GM23338 (cell line): ENCODE measurements around the gene RASEF. TPM values are rescaled to one million over a fixed set of nuclear protein-coding genes. Genes with fewer than 3 reads are reported as not detected.

ENCODE experiments used
- ATAC-seq: fragments of 200-7000 bp; cut with Tn5 transposase; 3 replicates; pipeline ENCODE4 v1.9.1; 2020
- DNase-seq: peaks from one replicate; pipeline ENCODE4 v3.0.0-alpha.2; 2015; ENCODE audit warnings: low spot score
- H2AFZ ChIP-seq: fragments of 200-600 bp; sonication (generic); 2 replicates; pipeline ENCODE4 v1.8.0; 2016; ENCODE audit warnings: antibody characterized with exemption, mild to moderate bottlenecking, moderate library complexity
- H3F3A ChIP-seq: fragments of 200-600 bp; sonication (generic); replicated peaks from 2 replicates; pipeline ENCODE4 v1.8.0; 2017; ENCODE audit warnings: antibody characterized with exemption, mixed run types, low read depth
- H3K27ac ChIP-seq: fragments of 200-600 bp; sonication (generic); 2 replicates; pipeline ENCODE4 v1.6.1; 2016; ENCODE audit warnings: low read depth
- H3K27me3 ChIP-seq: fragments of 200-600 bp; sonication (generic); 2 replicates; pipeline ENCODE4 v1.8.0; 2016; ENCODE audit warnings: mild to moderate bottlenecking, mixed run types, moderate library complexity; ENCODE audit not compliant: insufficient read depth
- H3K36me3 ChIP-seq: fragments of 200-600 bp; sonication (generic); 2 replicates; pipeline ENCODE4 v1.8.0; 2016; ENCODE audit warnings: mild to moderate bottlenecking; ENCODE audit not compliant: insufficient read depth
- H3K4me1 ChIP-seq: fragments of 200-600 bp; sonication (generic); 2 replicates; pipeline ENCODE4 v1.8.0; 2016; ENCODE audit warnings: mild to moderate bottlenecking, moderate library complexity; ENCODE audit not compliant: insufficient read depth
- H3K4me2 ChIP-seq: fragments of 200-600 bp; sonication (generic); 2 replicates; pipeline ENCODE4 v1.7.1; 2017; ENCODE audit warnings: mixed run types
- H3K4me3 ChIP-seq: fragments of 200-600 bp; sonication (generic); 2 replicates; pipeline ENCODE4 v1.6.1; 2016; ENCODE audit warnings: mixed run types
- H3K79me2 ChIP-seq: fragments of 200-600 bp; sonication (generic); replicated peaks from 2 replicates; pipeline ENCODE4 v1.8.0; 2017; ENCODE audit warnings: mild to moderate bottlenecking; ENCODE audit not compliant: insufficient read depth
- H3K9me2 ChIP-seq: fragments of 200-600 bp; sonication (generic); 2 replicates; pipeline ENCODE4 v1.8.0; 2017; ENCODE audit not compliant: insufficient read depth
- H4K20me1 ChIP-seq: fragments of 200-600 bp; sonication (generic); replicated peaks from 2 replicates; pipeline ENCODE4 v1.8.0; 2017; ENCODE audit warnings: mild to moderate bottlenecking; ENCODE audit not compliant: insufficient read depth
- H3K27ac Mint-ChIP-seq: 2 replicates; pipeline ENCODE4 v1.8.0; 2020; ENCODE audit warnings: inconsistent platforms, mild to moderate bottlenecking, moderate library complexity, mixed read lengths
- H3K27me3 Mint-ChIP-seq: 3 replicates; pipeline ENCODE4 v1.8.0; 2022; ENCODE audit warnings: low read depth, mild to moderate bottlenecking, moderate library complexity, mixed read lengths, inconsistent platforms; ENCODE audit not compliant: insufficient read depth, poor library complexity
- H3K36me3 Mint-ChIP-seq: 3 replicates; pipeline ENCODE4 v1.8.0; 2021; ENCODE audit warnings: low read depth, mild to moderate bottlenecking, inconsistent platforms, moderate library complexity, mixed read lengths
- H3K4me1 Mint-ChIP-seq: 3 replicates; pipeline ENCODE4 v1.8.0; 2020; ENCODE audit warnings: mild to moderate bottlenecking, inconsistent platforms, mixed read lengths
- H3K4me3 Mint-ChIP-seq: 3 replicates; pipeline ENCODE4 v1.8.0; 2021; ENCODE audit warnings: moderate library complexity, mild to moderate bottlenecking, inconsistent platforms, mixed read lengths
- H3K9me3 Mint-ChIP-seq: 3 replicates; pipeline ENCODE4 v1.8.0; 2020; ENCODE audit warnings: moderate library complexity, mild to moderate bottlenecking, inconsistent platforms, mixed read lengths
- CREB1 ChIP-seq: fragments of 250-450 bp; sonication (Bioruptor Pico); IDR thresholded peaks from 2 replicates; pipeline ENCODE4 v1.5.0; 2020; ENCODE audit warnings: low read depth, mild to moderate bottlenecking, moderate library complexity
- EZH2 ChIP-seq: fragments of 200-600 bp; sonication (generic); IDR thresholded peaks from one replicate; pipeline ENCODE4 v1.8.0; 2017; ENCODE audit warnings: antibody characterized with exemption, mild to moderate bottlenecking, low read depth; ENCODE audit not compliant: unreplicated experiment
- EZH2phosphoT487 ChIP-seq: fragments of 200-600 bp; sonication (generic); IDR thresholded peaks from one replicate; pipeline ENCODE4 v1.8.1; 2018; ENCODE audit warnings: antibody characterized with exemption; ENCODE audit not compliant: unreplicated experiment
- JUNB ChIP-seq: IDR thresholded peaks from one replicate; pipeline ENCODE4 v1.6.1; 2016; ENCODE audit warnings: antibody characterized with exemption; ENCODE audit not compliant: unreplicated experiment
- NANOG ChIP-seq: IDR thresholded peaks from 2 replicates; pipeline ENCODE4 v1.6.1; 2016; ENCODE audit warnings: antibody characterized with exemption, borderline replicate concordance
- POLR2AphosphoS5 ChIP-seq: IDR thresholded peaks from 2 replicates; pipeline ENCODE4 v1.6.1; 2016; ENCODE audit warnings: antibody characterized with exemption, low read depth
- STAT1 ChIP-seq: IDR thresholded peaks from one replicate; pipeline ENCODE4 v1.6.1; 2016; ENCODE audit warnings: antibody characterized with exemption; ENCODE audit not compliant: unreplicated experiment
- ZNF114 ChIP-seq: fragments of 250-450 bp; sonication (Bioruptor Pico); IDR thresholded peaks from 2 replicates; pipeline ENCODE4 v1.5.0; 2020; ENCODE audit warnings: mild to moderate bottlenecking, moderate library complexity
- ZNF331 ChIP-seq: fragments of 250-450 bp; sonication (Bioruptor Pico); IDR thresholded peaks from 2 replicates; pipeline ENCODE4 v1.5.0; 2020; ENCODE audit warnings: low read depth, mild to moderate bottlenecking, moderate library complexity
- polyA plus RNA-seq: library from polyadenylated mRNA; unstranded; fragments of >200 nt; fragmentation: Nextera tagmentation; extraction: Ambion mirVana; gene quantifications from 2 replicates; pipeline ENCODE4 v1.2.1, GENCODE V29; 2016
- total RNA-seq: library from RNA; depleted of rRNA; stranded (reverse); fragments of >200 nt; shearing (Covaris generic); gene quantifications from 2 replicates; pipeline ENCODE4 v1.2.3, GENCODE V29; 2014
- TF ChIP-seq, protein P1 (sequence below): IDR thresholded peaks from one replicate; pipeline ENCODE4 v1.6.1; 2018; ENCODE audit warnings: antibody characterized with exemption; ENCODE audit not compliant: unreplicated experiment
- TF ChIP-seq, protein P2 (sequence below), 2 experiments: fragments of 200-600 bp in 1 of 2; sonication (generic) in 1 of 2; conservative IDR thresholded peaks; 2 replicates each; pipeline versions ENCODE4 v1.5.1 to v1.6.1; 2016 to 2017; ENCODE audit warnings: antibody characterized with exemption in 2 of 2, low read depth in 2 of 2, mild to moderate bottlenecking in 2 of 2, moderate library complexity in 1 of 2
- TF ChIP-seq, protein P3 (sequence below): IDR thresholded peaks from 2 replicates; pipeline ENCODE4 v1.6.1; 2016; ENCODE audit warnings: antibody characterized with exemption
- TF ChIP-seq, protein P4 (sequence below): fragments of 250-450 bp; sonication (Bioruptor Pico); IDR thresholded peaks from 2 replicates; pipeline ENCODE4 v1.5.0; 2020; ENCODE audit warnings: mild to moderate bottlenecking, moderate library complexity

Gene RASEF
- total and polyA plus RNA-seq, 2 experiments from 2014 or later: 3.6 to 10.4 TPM

DNA sequence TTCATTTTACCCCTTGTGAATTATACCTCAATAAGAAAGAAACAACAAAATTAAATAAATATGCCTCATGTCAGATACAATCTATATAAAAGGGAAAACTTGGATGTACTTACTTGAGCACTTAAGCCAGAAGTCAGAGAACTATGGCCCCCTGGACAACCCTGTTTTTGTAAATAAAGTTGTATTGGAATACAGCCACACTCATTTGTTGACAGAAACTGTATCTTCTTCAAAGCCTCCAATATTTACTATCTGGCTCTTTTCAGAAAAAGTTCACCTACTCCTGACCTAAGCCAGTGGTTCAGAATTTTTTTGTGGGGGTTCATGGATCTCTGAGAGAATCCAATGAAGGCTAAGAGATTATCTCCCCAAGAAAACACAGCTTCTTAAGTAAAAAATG, 45.3 kb upstream of the RASEF start:
- H3K27ac ChIP-seq: no peak overlapping the region
- H3K79me2 ChIP-seq: no peaks in the 10 kb centered on the region
- H3K27me3 ChIP-seq: no peaks in the 10 kb centered on the region
- Mint-ChIP-seq H3K9me3 (peaks cover 5% of the 10 kb centered on the region), H3K36me3 (peaks cover 1% of the 10 kb centered on the region; the same call in 2 of the 3 replicates), H3K4me1 (peaks cover 2% of the 10 kb centered on the region; the same call in 1 of the 3 replicates), H3K27me3 (no peaks in the 10 kb centered on the region), H3K4me3 (no peak overlapping the region), H3K27ac (no peak overlapping the region)
- peaks cover 8% of the 10 kb centered on the region; the same call in 1 of the 2 replicates for H3K9me2 ChIP-seq
- H4K20me1 ChIP-seq: no peaks in the 10 kb centered on the region
- H3K4me3 ChIP-seq: no peak overlapping the region
- no peak for DNase-seq
- H3K4me2 ChIP-seq: no peak overlapping the region
- H3K36me3 ChIP-seq: no peaks in the 10 kb centered on the region
- no peaks in the 10 kb centered on the region for H3F3A ChIP-seq
- TF ChIP-seq POLR2AphosphoS5 (no peak), EZH2phosphoT487 (no peak), ZNF331 (CRISPR knock-in tag) (no peak), ZNF114 (CRISPR knock-in tag) (no peak), JUNB (no peak), CREB1 (CRISPR knock-in tag) (no peak), NANOG (no peak), STAT1 (no peak), EZH2 (no peak)
- TF ChIP-seq, protein P1, sequence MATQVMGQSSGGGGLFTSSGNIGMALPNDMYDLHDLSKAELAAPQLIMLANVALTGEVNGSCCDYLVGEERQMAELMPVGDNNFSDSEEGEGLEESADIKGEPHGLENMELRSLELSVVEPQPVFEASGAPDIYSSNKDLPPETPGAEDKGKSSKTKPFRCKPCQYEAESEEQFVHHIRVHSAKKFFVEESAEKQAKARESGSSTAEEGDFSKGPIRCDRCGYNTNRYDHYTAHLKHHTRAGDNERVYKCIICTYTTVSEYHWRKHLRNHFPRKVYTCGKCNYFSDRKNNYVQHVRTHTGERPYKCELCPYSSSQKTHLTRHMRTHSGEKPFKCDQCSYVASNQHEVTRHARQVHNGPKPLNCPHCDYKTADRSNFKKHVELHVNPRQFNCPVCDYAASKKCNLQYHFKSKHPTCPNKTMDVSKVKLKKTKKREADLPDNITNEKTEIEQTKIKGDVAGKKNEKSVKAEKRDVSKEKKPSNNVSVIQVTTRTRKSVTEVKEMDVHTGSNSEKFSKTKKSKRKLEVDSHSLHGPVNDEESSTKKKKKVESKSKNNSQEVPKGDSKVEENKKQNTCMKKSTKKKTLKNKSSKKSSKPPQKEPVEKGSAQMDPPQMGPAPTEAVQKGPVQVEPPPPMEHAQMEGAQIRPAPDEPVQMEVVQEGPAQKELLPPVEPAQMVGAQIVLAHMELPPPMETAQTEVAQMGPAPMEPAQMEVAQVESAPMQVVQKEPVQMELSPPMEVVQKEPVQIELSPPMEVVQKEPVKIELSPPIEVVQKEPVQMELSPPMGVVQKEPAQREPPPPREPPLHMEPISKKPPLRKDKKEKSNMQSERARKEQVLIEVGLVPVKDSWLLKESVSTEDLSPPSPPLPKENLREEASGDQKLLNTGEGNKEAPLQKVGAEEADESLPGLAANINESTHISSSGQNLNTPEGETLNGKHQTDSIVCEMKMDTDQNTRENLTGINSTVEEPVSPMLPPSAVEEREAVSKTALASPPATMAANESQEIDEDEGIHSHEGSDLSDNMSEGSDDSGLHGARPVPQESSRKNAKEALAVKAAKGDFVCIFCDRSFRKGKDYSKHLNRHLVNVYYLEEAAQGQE: no peak
- TF ChIP-seq, protein P2, sequence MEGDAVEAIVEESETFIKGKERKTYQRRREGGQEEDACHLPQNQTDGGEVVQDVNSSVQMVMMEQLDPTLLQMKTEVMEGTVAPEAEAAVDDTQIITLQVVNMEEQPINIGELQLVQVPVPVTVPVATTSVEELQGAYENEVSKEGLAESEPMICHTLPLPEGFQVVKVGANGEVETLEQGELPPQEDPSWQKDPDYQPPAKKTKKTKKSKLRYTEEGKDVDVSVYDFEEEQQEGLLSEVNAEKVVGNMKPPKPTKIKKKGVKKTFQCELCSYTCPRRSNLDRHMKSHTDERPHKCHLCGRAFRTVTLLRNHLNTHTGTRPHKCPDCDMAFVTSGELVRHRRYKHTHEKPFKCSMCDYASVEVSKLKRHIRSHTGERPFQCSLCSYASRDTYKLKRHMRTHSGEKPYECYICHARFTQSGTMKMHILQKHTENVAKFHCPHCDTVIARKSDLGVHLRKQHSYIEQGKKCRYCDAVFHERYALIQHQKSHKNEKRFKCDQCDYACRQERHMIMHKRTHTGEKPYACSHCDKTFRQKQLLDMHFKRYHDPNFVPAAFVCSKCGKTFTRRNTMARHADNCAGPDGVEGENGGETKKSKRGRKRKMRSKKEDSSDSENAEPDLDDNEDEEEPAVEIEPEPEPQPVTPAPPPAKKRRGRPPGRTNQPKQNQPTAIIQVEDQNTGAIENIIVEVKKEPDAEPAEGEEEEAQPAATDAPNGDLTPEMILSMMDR (conservative IDR thresholded peaks at IDR 0.05; ENCODE audit: low read depth in 2 of 2): no peak
- TF ChIP-seq, protein P3, sequence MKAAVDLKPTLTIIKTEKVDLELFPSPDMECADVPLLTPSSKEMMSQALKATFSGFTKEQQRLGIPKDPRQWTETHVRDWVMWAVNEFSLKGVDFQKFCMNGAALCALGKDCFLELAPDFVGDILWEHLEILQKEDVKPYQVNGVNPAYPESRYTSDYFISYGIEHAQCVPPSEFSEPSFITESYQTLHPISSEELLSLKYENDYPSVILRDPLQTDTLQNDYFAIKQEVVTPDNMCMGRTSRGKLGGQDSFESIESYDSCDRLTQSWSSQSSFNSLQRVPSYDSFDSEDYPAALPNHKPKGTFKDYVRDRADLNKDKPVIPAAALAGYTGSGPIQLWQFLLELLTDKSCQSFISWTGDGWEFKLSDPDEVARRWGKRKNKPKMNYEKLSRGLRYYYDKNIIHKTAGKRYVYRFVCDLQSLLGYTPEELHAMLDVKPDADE: no peak
- TF ChIP-seq, protein P4, sequence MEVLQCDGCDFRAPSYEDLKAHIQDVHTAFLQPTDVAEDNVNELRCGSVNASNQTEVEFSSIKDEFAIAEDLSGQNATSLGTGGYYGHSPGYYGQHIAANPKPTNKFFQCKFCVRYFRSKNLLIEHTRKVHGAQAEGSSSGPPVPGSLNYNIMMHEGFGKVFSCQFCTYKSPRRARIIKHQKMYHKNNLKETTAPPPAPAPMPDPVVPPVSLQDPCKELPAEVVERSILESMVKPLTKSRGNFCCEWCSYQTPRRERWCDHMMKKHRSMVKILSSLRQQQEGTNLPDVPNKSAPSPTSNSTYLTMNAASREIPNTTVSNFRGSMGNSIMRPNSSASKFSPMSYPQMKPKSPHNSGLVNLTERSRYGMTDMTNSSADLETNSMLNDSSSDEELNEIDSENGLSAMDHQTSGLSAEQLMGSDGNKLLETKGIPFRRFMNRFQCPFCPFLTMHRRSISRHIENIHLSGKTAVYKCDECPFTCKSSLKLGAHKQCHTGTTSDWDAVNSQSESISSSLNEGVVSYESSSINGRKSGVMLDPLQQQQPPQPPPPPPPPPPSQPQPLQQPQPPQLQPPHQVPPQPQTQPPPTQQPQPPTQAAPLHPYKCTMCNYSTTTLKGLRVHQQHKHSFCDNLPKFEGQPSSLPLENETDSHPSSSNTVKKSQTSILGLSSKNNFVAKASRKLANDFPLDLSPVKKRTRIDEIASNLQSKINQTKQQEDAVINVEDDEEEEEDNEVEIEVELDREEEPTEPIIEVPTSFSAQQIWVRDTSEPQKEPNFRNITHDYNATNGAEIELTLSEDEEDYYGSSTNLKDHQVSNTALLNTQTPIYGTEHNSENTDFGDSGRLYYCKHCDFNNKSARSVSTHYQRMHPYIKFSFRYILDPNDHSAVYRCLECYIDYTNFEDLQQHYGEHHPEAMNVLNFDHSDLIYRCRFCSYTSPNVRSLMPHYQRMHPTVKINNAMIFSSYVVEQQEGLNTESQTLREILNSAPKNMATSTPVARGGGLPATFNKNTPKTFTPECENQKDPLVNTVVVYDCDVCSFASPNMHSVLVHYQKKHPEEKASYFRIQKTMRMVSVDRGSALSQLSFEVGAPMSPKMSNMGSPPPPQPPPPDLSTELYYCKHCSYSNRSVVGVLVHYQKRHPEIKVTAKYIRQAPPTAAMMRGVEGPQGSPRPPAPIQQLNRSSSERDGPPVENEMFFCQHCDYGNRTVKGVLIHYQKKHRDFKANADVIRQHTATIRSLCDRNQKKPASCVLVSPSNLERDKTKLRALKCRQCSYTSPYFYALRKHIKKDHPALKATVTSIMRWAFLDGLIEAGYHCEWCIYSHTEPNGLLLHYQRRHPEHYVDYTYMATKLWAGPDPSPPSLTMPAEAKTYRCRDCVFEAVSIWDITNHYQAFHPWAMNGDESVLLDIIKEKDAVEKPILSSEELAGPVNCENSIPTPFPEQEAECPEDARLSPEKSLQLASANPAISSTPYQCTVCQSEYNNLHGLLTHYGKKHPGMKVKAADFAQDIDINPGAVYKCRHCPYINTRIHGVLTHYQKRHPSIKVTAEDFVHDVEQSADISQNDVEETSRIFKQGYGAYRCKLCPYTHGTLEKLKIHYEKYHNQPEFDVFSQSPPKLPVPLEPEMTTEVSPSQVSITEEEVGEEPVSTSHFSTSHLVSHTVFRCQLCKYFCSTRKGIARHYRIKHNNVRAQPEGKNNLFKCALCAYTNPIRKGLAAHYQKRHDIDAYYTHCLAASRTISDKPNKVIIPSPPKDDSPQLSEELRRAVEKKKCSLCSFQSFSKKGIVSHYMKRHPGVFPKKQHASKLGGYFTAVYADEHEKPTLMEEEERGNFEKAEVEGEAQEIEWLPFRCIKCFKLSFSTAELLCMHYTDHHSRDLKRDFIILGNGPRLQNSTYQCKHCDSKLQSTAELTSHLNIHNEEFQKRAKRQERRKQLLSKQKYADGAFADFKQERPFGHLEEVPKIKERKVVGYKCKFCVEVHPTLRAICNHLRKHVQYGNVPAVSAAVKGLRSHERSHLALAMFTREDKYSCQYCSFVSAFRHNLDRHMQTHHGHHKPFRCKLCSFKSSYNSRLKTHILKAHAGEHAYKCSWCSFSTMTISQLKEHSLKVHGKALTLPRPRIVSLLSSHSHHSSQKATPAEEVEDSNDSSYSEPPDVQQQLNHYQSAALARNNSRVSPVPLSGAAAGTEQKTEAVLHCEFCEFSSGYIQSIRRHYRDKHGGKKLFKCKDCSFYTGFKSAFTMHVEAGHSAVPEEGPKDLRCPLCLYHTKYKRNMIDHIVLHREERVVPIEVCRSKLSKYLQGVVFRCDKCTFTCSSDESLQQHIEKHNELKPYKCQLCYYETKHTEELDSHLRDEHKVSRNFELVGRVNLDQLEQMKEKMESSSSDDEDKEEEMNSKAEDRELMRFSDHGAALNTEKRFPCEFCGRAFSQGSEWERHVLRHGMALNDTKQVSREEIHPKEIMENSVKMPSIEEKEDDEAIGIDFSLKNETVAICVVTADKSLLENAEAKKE (CRISPR knock-in tag): no peak
- ATAC-seq: no peak
- H3K4me1 ChIP-seq: no peaks in the 10 kb centered on the region
- no peak overlapping the region for H2AFZ ChIP-seq
